C4-2B (cell line): ENCODE measurements around the gene DAZL.

Experiments
- ZFX ChIP-seq: fragments of 450-650 bp; IDR thresholded peaks from 2 replicates; pipeline ENCODE4 v1.6.1; 2017
- TF ChIP-seq, protein P1 (sequence below): fragments of 450-650 bp; conservative IDR thresholded peaks from 2 replicates; pipeline ENCODE4 v1.5.1; 2017; ENCODE audit warnings: mild to moderate bottlenecking

DNA sequence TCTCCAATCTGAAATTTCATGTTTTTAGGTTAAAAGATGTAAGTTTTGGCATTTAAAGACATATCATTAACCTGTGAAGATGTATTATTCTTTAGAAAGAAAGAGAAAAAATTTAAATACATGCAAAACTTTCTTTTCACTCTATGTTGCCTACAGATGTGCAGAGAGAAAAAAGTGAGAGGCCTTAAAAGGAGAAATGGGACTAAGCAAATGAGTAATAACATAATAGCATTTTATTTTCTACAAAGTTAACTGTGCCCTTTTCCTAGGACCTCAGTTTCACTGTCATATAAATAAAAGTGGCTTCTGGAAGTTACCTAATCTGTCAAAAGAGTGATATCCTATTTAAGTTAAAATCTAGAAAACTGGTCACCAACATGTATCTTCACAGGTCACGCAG, 16.1 kb downstream of the DAZL start:
- TF ChIP-seq, protein P1, sequence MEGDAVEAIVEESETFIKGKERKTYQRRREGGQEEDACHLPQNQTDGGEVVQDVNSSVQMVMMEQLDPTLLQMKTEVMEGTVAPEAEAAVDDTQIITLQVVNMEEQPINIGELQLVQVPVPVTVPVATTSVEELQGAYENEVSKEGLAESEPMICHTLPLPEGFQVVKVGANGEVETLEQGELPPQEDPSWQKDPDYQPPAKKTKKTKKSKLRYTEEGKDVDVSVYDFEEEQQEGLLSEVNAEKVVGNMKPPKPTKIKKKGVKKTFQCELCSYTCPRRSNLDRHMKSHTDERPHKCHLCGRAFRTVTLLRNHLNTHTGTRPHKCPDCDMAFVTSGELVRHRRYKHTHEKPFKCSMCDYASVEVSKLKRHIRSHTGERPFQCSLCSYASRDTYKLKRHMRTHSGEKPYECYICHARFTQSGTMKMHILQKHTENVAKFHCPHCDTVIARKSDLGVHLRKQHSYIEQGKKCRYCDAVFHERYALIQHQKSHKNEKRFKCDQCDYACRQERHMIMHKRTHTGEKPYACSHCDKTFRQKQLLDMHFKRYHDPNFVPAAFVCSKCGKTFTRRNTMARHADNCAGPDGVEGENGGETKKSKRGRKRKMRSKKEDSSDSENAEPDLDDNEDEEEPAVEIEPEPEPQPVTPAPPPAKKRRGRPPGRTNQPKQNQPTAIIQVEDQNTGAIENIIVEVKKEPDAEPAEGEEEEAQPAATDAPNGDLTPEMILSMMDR, result no peak
- TF ChIP-seq ZFX, result no peak
